ENCODE results near the gene HSPB6.

Gene HSPB6

DNA sequence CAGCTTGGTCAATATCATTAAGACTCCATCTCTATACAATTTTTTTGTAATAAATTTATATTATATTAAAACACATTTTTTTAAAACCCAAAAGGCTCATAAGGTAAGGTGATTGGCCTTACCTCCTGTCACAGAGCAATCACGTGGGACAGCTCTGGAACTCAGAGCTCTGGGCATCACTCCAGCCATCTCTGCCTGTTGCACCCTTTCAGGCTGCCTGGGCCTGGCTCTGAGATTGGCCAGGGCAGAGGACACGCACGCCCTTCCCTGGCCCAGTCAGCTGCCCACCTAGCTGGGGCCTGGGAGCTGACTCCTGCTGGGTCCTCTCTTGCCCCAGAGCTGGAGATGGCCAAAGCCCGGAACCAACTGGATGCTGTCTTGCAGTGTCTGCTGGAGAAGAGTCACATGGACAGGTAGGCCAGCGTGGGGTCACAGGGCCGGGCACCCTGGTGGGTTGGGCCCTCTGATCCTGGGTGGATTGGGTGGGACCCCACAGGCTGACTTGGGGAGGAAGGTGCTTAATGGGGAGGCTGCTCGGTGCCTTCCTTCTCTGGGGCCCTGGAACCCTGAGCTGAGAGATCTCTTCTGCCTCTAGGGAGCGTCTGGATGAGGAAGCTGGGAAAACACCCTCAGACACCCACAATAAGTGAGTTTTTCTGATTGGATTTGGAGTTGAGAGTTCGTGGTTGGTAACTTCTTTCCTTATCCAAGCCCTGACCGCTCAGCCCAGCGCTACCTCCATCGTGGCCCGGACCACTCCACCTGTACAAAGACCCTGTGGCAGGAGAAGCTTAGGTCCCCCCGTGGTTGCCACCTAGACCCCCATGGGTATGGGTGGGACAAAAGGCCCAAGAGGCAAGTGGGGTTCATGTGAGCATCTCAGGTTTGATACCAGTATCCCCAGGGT is 4.7 kb downstream of the HSPB6 start:
- Histone ChIP-seq H2AFZ (ENCODE audit: low read length) (no peak overlapping the region), H3K27ac (ENCODE audit: low read depth, low read length, poor library complexity, severe bottlenecking) (no peak overlapping the region), H3K4me3 (ENCODE audit: low read depth, low read length, poor library complexity, severe bottlenecking) (no peak overlapping the region), H3K27me3 (ENCODE audit: insufficient read depth, low read length) (no peaks in the 10 kb centered on the region), H3K9me3 (ENCODE audit: low read length) (no peaks in the 10 kb centered on the region), H4K20me1 (ENCODE audit: insufficient read depth, low read length) (no peaks in the 10 kb centered on the region), H3K36me3 (ENCODE audit: insufficient read depth, low read length) (0 out of 2 replicates have a peak, but pooled peaks cover 3% of the 10 kb centered on the region), H3K79me2 (ENCODE audit: insufficient read depth, low read length) (no peaks in the 10 kb centered on the region), H3K9me2 (ENCODE audit: low read depth, low read length) (no peaks in the 10 kb centered on the region), H3K9ac (ENCODE audit: low read length) (no peak overlapping the region), H3K4me2 (ENCODE audit: low read length) (no peak overlapping the region), H3K4me1 (ENCODE audit: insufficient read depth, low read length, severe bottlenecking) (peaks cover 18% of the 10 kb centered on the region), H3F3A (ENCODE audit: insufficient read depth, low read length) (no peaks in the 10 kb centered on the region)
- TF ChIP-seq, protein P1, sequence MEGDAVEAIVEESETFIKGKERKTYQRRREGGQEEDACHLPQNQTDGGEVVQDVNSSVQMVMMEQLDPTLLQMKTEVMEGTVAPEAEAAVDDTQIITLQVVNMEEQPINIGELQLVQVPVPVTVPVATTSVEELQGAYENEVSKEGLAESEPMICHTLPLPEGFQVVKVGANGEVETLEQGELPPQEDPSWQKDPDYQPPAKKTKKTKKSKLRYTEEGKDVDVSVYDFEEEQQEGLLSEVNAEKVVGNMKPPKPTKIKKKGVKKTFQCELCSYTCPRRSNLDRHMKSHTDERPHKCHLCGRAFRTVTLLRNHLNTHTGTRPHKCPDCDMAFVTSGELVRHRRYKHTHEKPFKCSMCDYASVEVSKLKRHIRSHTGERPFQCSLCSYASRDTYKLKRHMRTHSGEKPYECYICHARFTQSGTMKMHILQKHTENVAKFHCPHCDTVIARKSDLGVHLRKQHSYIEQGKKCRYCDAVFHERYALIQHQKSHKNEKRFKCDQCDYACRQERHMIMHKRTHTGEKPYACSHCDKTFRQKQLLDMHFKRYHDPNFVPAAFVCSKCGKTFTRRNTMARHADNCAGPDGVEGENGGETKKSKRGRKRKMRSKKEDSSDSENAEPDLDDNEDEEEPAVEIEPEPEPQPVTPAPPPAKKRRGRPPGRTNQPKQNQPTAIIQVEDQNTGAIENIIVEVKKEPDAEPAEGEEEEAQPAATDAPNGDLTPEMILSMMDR (IDR thresholded peaks at IDR 0.05; ENCODE audit: low read length), result no peak
- TF ChIP-seq EZH2 (IDR thresholded peaks at IDR 0.05; ENCODE audit: borderline replicate concordance, low read length), result no peak

DNA sequence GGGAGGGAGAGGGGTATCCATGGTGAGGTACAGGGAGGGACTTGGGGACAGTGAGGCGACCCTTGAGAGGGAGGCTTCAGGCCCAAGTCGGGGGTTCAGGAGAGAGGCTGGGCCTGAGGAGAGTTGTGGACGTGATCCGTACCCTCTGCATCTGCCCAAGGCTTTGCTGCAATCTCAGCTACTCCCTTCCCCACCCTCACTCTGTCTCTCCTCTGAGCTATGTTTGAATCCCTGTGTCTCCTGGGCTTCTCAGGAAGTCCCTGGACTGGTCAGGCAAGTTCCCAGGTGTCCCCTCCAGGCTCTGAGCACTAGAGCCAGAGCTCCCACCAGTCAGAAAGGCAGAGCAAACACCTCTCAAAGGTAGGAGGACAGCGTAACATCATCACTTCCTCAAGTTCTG is 6.7 kb downstream of the HSPB6 start:
- Histone ChIP-seq H3K4me3 (ENCODE audit: low read depth, low read length, poor library complexity, severe bottlenecking) (no peak overlapping the region), H3K36me3 (ENCODE audit: insufficient read depth, low read length) (0 out of 2 replicates have a peak, but pooled peaks cover 3% of the 10 kb centered on the region), H3K4me1 (ENCODE audit: insufficient read depth, low read length, severe bottlenecking) (peaks cover 29% of the 10 kb centered on the region), H3K4me2 (ENCODE audit: low read length) (no peak overlapping the region), H4K20me1 (ENCODE audit: insufficient read depth, low read length) (no peaks in the 10 kb centered on the region), H3F3A (ENCODE audit: insufficient read depth, low read length) (no peaks in the 10 kb centered on the region), H3K9ac (ENCODE audit: low read length) (no peak overlapping the region), H3K9me3 (ENCODE audit: low read length) (no peaks in the 10 kb centered on the region), H3K27me3 (ENCODE audit: insufficient read depth, low read length) (no peaks in the 10 kb centered on the region), H2AFZ (ENCODE audit: low read length) (no peak overlapping the region), H3K79me2 (ENCODE audit: insufficient read depth, low read length) (no peaks in the 10 kb centered on the region), H3K9me2 (ENCODE audit: low read depth, low read length) (no peaks in the 10 kb centered on the region), H3K27ac (ENCODE audit: low read depth, low read length, poor library complexity, severe bottlenecking) (no peak overlapping the region)
- TF ChIP-seq, protein P1 (IDR thresholded peaks at IDR 0.05; ENCODE audit: low read length), result no peak
- TF ChIP-seq EZH2 (IDR thresholded peaks at IDR 0.05; ENCODE audit: borderline replicate concordance, low read length), result no peak

- H3K79me2 ChIP-seq (ENCODE audit: insufficient read depth, low read length), result no peaks in the 10 kb centered on the region
These were observed 8.5 kb downstream of the HSPB6 start, which contains the start of gene LIN37 for GRCh38 chr19:35748106-35749020. Gene LIN37 (plus strand): TSS chr19:35748576. CDS start chr19:35748725, 149 bp downstream.

More at GRCh38 chr19:35748106-35749020, 8.5 kb downstream of the HSPB6 start, which contains the start of gene LIN37:
- Histone ChIP-seq H3K27me3 (ENCODE audit: insufficient read depth, low read length) (no peaks in the 10 kb centered on the region), H3K27ac (ENCODE audit: low read depth, low read length, poor library complexity, severe bottlenecking) (peak within 1 kb of the TSS; percentile 22), H3K4me2 (ENCODE audit: low read length) (peak within 1 kb of the TSS; percentile 85), H3K9me2 (ENCODE audit: low read depth, low read length) (no peaks in the 10 kb centered on the region), H3K4me1 (ENCODE audit: insufficient read depth, low read length, severe bottlenecking) (peaks cover 41% of the 10 kb centered on the region), H3K4me3 (ENCODE audit: low read depth, low read length, poor library complexity, severe bottlenecking) (peak within 1 kb of the TSS; percentile 86), H4K20me1 (ENCODE audit: insufficient read depth, low read length) (no peaks in the 10 kb centered on the region), H2AFZ (ENCODE audit: low read length) (no peak within 1 kb of the TSS), H3K9me3 (ENCODE audit: low read length) (no peaks in the 10 kb centered on the region), H3K9ac (ENCODE audit: low read length) (peak within 1 kb of the TSS; percentile 78), H3F3A (ENCODE audit: insufficient read depth, low read length) (no peaks in the 10 kb centered on the region), H3K36me3 (ENCODE audit: insufficient read depth, low read length) (0 out of 2 replicates have a peak, but pooled peaks cover 3% of the 10 kb centered on the region)
- TF ChIP-seq EZH2 (IDR thresholded peaks at IDR 0.05; ENCODE audit: borderline replicate concordance, low read length), result no peak
- TF ChIP-seq, protein P1 (IDR thresholded peaks at IDR 0.05; ENCODE audit: low read length), result no peak

All from OCI-LY1 (cell line).